IPS-18a (cell line): ENCODE data around the gene AAK1.

Source experiments
- H3K27ac ChIP-seq: one replicate; pipeline ENCODE4 v1.5.1; 2013; ENCODE audit warnings: low read length
- H3K27me3 ChIP-seq: one replicate; pipeline ENCODE4 v1.6.1; 2013; ENCODE audit warnings: mild to moderate bottlenecking, low read length; ENCODE audit not compliant: control insufficient read depth, insufficient read depth
- H3K36me3 ChIP-seq: one replicate; pipeline ENCODE4 v1.6.1; 2013; ENCODE audit warnings: low read depth, low read length; ENCODE audit not compliant: control insufficient read depth
- H3K4me1 ChIP-seq: one replicate; pipeline ENCODE4 v1.6.1; 2013; ENCODE audit warnings: low read depth, low read length; ENCODE audit not compliant: control insufficient read depth
- H3K4me3 ChIP-seq: one replicate; pipeline ENCODE4 v1.5.1; 2013; ENCODE audit warnings: low read length
- H3K9ac ChIP-seq: one replicate; pipeline ENCODE4 v1.6.1; 2013; ENCODE audit warnings: mild to moderate bottlenecking, low read length, moderate library complexity
- H3K9me3 ChIP-seq: one replicate; pipeline ENCODE4 v1.6.1; 2013; ENCODE audit warnings: low read depth, low read length; ENCODE audit not compliant: control insufficient read depth

The AAK1 gene

GRCh38 chr2:69474688-69475087 is 168.9 kb downstream of the AAK1 start:
- peaks cover 6% of the 10 kb centered on the region for H3K4me1 ChIP-seq
- no peak overlapping the region for H3K9ac ChIP-seq
- H3K27ac ChIP-seq: no peak overlapping the region
- H3K36me3 ChIP-seq: no peaks in the 10 kb centered on the region
- H3K4me3 ChIP-seq: no peak overlapping the region
- no peaks in the 10 kb centered on the region for H3K9me3 ChIP-seq
- no peaks in the 10 kb centered on the region for H3K27me3 ChIP-seq

GRCh38 chr2:69471793-69472192 is 171.7 kb downstream of the AAK1 start:
- H3K27ac ChIP-seq: no peak overlapping the region
- H3K27me3 ChIP-seq: no peaks in the 10 kb centered on the region
- H3K4me1 ChIP-seq: peaks cover 8% of the 10 kb centered on the region
- H3K4me3 ChIP-seq: no peak overlapping the region
- H3K36me3 ChIP-seq: no peaks in the 10 kb centered on the region
- H3K9ac ChIP-seq: no peak overlapping the region
- H3K9me3 ChIP-seq: no peaks in the 10 kb centered on the region

- no peak overlapping the region for H3K9ac ChIP-seq
- H3K9me3 ChIP-seq: no peaks in the 10 kb centered on the region
- H3K4me3 ChIP-seq: no peak overlapping the region
- H3K4me1 ChIP-seq: peaks cover 8% of the 10 kb centered on the region
- no peak overlapping the region for H3K27ac ChIP-seq
- peaks cover 1% of the 10 kb centered on the region for H3K36me3 ChIP-seq
- H3K27me3 ChIP-seq: no peaks in the 10 kb centered on the region
Measured at GRCh38 chr2:69470911-69471310, 172.6 kb downstream of the AAK1 start.

DNA sequence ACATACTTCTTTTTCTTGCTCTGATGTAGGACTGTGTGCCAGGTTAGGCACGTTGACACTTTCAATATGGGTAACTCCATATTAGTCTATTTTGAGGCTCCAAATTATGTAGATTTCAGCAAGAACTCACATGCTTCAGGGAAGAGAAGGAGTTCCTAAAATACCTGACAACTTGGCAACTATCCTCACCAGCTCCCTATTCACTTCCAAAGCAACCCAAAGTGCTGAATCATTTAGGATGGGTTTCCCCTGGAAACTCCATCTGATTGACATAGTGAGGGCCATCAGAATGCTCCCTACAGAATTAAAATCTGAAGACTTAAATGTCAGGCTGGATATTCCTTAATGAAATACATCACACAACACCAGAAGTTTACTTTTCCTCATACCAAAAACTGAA is 173.8 kb downstream of the AAK1 start:
- Histone ChIP-seq H3K4me1 (peaks cover 8% of the 10 kb centered on the region), H3K27me3 (no peaks in the 10 kb centered on the region), H3K36me3 (peaks cover 5% of the 10 kb centered on the region), H3K4me3 (no peak overlapping the region), H3K27ac (no peak overlapping the region), H3K9me3 (no peaks in the 10 kb centered on the region), H3K9ac (no peak overlapping the region)

DNA sequence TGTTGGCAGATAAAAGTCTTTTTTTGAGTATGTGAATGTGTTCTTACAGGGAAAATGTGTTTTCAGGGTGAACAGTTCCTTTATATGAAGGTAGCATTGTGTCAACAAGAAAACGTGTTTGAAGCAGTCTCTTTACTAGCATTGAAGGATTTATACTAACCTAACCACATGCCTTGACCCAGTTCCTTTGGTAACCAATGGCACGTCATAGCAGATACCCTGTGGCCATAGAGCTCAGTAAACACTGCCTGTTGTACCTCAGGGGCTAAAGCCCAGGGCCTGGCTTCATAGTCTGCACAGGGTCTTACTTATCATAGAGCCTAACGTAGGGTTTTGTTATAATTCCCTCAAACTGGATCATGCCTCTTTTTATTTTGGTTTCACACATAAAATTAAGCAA is 174.2 kb downstream of the AAK1 start:
- no peak overlapping the region for H3K9ac ChIP-seq
- no peak overlapping the region for H3K27ac ChIP-seq
- no peaks in the 10 kb centered on the region for H3K27me3 ChIP-seq
- H3K36me3 ChIP-seq: peaks cover 5% of the 10 kb centered on the region
- no peaks in the 10 kb centered on the region for H3K9me3 ChIP-seq
- H3K4me3 ChIP-seq: no peak overlapping the region
- peaks cover 8% of the 10 kb centered on the region for H3K4me1 ChIP-seq

DNA sequence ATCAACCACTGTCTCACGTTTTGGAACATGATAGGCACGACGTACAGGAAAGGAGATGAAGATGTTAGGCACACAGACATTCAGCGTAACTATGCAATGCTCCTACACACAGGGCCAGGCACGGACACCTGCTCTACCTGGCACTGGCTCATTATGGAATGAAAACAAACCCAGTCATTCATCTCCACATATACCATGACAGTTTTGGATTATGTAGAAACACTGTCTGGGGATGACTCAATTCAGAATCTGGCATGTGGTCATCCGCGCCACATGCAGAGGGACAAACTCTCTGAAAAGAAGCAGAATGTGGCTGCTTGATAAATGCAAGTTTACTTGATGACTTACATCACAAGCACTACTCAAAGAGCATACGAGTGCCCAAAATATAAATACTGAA is 176.8 kb downstream of the AAK1 start:
- Histone ChIP-seq H3K27ac (no peak overlapping the region), H3K4me1 (peaks cover 8% of the 10 kb centered on the region), H3K9me3 (no peaks in the 10 kb centered on the region), H3K36me3 (peaks cover 5% of the 10 kb centered on the region), H3K9ac (no peak overlapping the region), H3K27me3 (no peaks in the 10 kb centered on the region), H3K4me3 (no peak overlapping the region)

DNA sequence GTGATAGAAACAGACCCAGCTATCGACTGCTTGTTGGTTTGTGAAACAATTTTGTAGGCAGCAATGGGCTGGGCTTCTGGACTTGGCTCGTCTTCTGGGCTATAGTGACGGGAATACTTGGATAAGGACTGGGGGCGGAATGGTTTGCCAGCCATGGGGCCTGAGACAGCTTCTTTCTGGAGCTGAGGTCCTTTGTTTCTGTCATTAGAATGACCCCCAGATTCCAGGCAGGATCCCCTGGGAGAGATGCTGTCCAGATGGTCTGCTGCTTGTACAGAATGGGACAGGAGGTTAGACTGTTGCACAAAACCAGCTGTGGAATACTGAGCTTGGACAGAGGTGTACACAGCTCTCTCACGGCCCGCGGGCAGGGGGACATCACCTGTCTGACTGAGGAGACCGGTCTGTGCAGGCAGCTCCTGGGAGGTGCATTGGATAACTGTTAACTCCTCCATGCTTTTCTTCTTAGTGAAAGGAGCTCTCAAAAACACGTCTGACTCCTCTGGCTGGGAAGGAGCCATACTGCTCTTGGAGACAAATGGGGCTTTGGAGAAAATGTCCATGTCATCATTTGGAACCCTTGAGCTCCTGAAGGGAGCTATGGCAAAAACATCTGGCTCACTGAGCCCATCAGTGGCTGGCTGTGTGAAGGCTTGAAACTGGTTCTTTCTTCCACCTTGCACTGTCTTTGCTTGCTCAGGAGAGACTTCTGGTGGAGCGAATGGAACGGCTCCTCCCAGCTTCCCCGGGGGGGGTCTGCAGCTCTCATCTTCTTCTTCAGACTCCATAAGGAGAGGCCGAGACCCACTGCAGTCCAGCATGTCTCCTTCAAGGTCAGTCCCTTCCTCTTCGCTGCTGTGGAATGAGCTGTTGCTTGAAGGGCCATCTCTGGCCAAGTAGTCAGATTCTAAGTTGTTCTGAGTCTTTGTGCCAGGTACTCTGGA is 177.8 kb downstream of the AAK1 start:
- H3K27ac ChIP-seq: no peak overlapping the region
- no peak overlapping the region for H3K9ac ChIP-seq
- H3K9me3 ChIP-seq: no peaks in the 10 kb centered on the region
- peaks cover 5% of the 10 kb centered on the region for H3K36me3 ChIP-seq
- peaks cover 5% of the 10 kb centered on the region for H3K4me1 ChIP-seq
- H3K27me3 ChIP-seq: no peaks in the 10 kb centered on the region
- H3K4me3 ChIP-seq: no peak overlapping the region

DNA sequence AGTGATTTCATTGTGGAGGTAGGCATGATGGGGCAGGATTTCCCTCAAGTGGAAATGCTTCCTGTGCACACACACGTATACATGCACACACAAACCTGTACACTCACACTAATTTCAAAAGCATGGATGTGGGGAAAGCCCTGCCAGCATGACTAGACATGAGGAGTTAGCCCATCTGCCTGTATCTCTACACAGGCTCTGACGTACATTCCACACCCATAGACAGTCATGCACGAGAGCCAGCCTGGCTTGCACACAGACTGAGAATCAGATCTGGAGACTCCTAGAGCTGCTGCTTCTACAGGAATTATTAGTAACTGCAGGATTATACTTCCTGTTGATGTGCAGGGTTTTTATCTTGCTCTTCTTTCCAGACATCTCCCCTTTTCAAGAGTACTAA is 179.0 kb downstream of the AAK1 start:
- H3K9me3 ChIP-seq: no peaks in the 10 kb centered on the region
- no peaks in the 10 kb centered on the region for H3K27me3 ChIP-seq
- no peak overlapping the region for H3K9ac ChIP-seq
- H3K4me3 ChIP-seq: no peak overlapping the region
- H3K27ac ChIP-seq: no peak overlapping the region
- H3K36me3 ChIP-seq: peaks cover 5% of the 10 kb centered on the region
- peaks cover under 1% of the 10 kb centered on the region for H3K4me1 ChIP-seq

DNA sequence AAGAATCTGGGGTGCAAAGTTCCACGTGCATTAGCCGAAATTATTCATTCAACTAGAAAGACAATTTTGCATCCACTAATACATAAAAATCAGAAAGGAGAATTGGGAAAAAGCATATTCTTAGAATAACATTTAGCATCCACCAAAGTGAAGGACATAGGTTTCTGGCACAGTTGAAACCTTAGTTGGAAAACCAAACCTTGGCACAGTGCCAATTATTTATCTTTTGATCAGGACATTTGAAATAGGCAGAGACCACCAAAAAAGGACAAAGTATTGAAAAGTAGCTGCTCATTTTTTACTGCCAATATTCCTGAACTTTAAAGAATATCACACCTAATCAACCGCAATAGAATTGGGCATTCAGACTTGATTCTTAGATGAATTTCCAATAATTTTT is 180.8 kb downstream of the AAK1 start:
- Histone ChIP-seq H3K9ac (no peak overlapping the region), H3K9me3 (no peaks in the 10 kb centered on the region), H3K27me3 (no peaks in the 10 kb centered on the region), H3K4me3 (no peak overlapping the region), H3K36me3 (peaks cover 5% of the 10 kb centered on the region), H3K4me1 (no peaks in the 10 kb centered on the region), H3K27ac (no peak overlapping the region)

DNA sequence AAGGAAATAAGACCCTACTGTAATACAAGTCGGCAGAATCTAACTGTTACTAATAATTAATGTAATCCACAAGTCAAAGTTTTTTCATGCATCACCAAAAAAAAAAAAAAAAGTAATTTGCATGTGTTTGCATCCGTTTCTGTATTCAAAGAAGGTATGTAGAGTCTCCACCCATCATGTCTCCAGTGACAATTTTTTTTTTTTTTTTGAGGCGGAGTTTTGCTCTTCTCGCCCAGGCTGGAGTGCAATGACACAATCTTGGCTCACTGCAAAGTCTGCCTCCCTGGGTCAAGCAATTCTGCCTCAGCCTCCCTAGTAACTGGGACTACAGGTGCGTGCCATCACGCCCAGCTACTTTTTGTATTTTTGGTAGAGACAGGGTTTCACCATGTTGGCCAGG is 182.1 kb downstream of the AAK1 start:
- Histone ChIP-seq H3K27ac (no peak overlapping the region), H3K36me3 (peaks cover 5% of the 10 kb centered on the region), H3K4me3 (no peak overlapping the region), H3K9ac (no peak overlapping the region), H3K27me3 (no peaks in the 10 kb centered on the region), H3K9me3 (no peaks in the 10 kb centered on the region), H3K4me1 (no peaks in the 10 kb centered on the region)

GRCh38 chr2:69459936-69460335 is 183.6 kb downstream of the AAK1 start:
- Histone ChIP-seq H3K36me3 (no peaks in the 10 kb centered on the region), H3K9ac (no peak overlapping the region), H3K27ac (no peak overlapping the region), H3K4me1 (no peaks in the 10 kb centered on the region), H3K27me3 (no peaks in the 10 kb centered on the region), H3K4me3 (no peak overlapping the region), H3K9me3 (no peaks in the 10 kb centered on the region)

- Histone ChIP-seq H3K9me3 (no peaks in the 10 kb centered on the region), H3K27me3 (no peaks in the 10 kb centered on the region), H3K27ac (no peak overlapping the region), H3K4me3 (no peak overlapping the region), H3K36me3 (no peaks in the 10 kb centered on the region), H3K9ac (no peak overlapping the region), H3K4me1 (peaks cover 5% of the 10 kb centered on the region)
Measured at GRCh38 chr2:69456950-69457445, 186.5 kb downstream of the AAK1 start.
